ENCODE results near the gene COA1. TPM values are rescaled to one million over a fixed set of nuclear protein-coding genes. Genes with fewer than 3 reads are reported as not detected.

COA1 gene
- polyA plus RNA-seq, 3 donors = 25.6 to 57.8 (median 56.2) TPM

- no peaks in the 10 kb centered on the region for H3K4me1 ChIP-seq (ENCODE audit: control insufficient read depth in 1 of 2, insufficient read depth in 2 of 2, low read length in 2 of 2)
Observed at GRCh38 chr7:43656997-43657396, 72.3 kb downstream of the COA1 start.

DNA sequence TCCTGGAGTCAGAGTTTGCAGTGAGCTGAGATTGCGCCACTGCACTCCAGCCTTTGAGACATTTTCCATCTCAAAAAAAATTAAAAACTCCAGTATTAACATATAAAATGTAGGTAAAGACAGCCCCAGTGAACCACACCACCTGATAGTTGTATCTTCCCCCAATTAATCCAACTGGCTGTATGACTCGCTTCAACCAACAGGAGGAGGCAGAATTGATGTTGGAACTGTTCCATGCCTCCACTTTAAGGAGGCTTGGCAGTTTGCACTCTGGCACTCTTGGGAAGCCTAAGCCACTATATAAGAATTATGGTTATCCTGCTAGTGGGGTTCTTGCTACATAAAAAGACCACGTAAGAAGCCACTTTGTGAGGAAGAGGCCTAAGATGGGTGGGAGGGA, 73.7 kb downstream of the COA1 start:
- Histone ChIP-seq H3K4me1 (ENCODE audit: control insufficient read depth in 1 of 2, insufficient read depth in 2 of 2, low read length in 2 of 2) (peaks cover 10% of the 10 kb centered on the region in 2 donors), H3K79me2 (ENCODE audit: insufficient read depth, low read length) (peaks cover 26% of the 10 kb centered on the region), H3K4me2 (replicated peaks; ENCODE audit: extremely low read depth, low read length, poor library complexity, severe bottlenecking) (no peak overlapping the region), H3K36me3 (replicated peaks in 1 of 2; ENCODE audit: control insufficient read depth in 1 of 2, insufficient read depth in 2 of 2, low read length in 2 of 2) (peaks cover 6% of the 10 kb centered on the region in 2 donors), H3K9ac (ENCODE audit: insufficient read depth, low read length, poor library complexity, severe bottlenecking) (no peak overlapping the region), H2AFZ (ENCODE audit: insufficient read depth, low read depth, low read length, poor library complexity, severe bottlenecking) (no peak overlapping the region), H3K27ac (ENCODE audit: low read depth in 1 of 2, low read length in 2 of 2) (no peak overlapping the region), H3K9me3 (replicated peaks in 1 of 2; ENCODE audit: control insufficient read depth in 1 of 2, insufficient read depth in 1 of 2, low read length in 2 of 2) (no peaks in the 10 kb centered on the region), H3K4me3 (replicated peaks in 1 of 3; ENCODE audit: low read depth in 2 of 3, low read length in 3 of 3) (no peak overlapping the region), H3K27me3 (ENCODE audit: control insufficient read depth in 2 of 2, insufficient read depth in 2 of 2, low read length in 2 of 2) (no peaks in the 10 kb centered on the region), H4K20me1 (ENCODE audit: insufficient read depth, low read length) (peaks cover 18% of the 10 kb centered on the region)
- Mint-ChIP-seq H3K36me3 (peaks cover 29 to 43% of the 10 kb centered on the region in 2 donors), H3K4me3 (no peak overlapping the region), H3K9me3 (no peaks in the 10 kb centered on the region), H3K27me3 (ENCODE audit: low read depth in 3 of 3) (peaks cover 0 to 1% (median 0%) of the 10 kb centered on the region in 3 donors), H3K4me1 (peaks cover 36% of the 10 kb centered on the region), H3K27ac (no peak overlapping the region)
- WGBS (ENCODE audit: insufficient coverage) = 100% methylated on average over 1 of the region's 3 CpGs
- TF ChIP-seq, protein P1, sequence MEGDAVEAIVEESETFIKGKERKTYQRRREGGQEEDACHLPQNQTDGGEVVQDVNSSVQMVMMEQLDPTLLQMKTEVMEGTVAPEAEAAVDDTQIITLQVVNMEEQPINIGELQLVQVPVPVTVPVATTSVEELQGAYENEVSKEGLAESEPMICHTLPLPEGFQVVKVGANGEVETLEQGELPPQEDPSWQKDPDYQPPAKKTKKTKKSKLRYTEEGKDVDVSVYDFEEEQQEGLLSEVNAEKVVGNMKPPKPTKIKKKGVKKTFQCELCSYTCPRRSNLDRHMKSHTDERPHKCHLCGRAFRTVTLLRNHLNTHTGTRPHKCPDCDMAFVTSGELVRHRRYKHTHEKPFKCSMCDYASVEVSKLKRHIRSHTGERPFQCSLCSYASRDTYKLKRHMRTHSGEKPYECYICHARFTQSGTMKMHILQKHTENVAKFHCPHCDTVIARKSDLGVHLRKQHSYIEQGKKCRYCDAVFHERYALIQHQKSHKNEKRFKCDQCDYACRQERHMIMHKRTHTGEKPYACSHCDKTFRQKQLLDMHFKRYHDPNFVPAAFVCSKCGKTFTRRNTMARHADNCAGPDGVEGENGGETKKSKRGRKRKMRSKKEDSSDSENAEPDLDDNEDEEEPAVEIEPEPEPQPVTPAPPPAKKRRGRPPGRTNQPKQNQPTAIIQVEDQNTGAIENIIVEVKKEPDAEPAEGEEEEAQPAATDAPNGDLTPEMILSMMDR (IDR thresholded peaks at IDR 0.05) = no peak
- intact Hi-C loops (cut with micrococcal nuclease) = no loop called here
- DNase-seq = no peak

More at GRCh38 chr7:43656997-43657396, 72.3 kb downstream of the COA1 start:
- no peaks in the 10 kb centered on the region for H3K9me3 ChIP-seq (replicated peaks in 1 of 2; ENCODE audit: control insufficient read depth in 1 of 2, insufficient read depth in 1 of 2, low read length in 2 of 2)
- peaks cover 26% of the 10 kb centered on the region for H3K79me2 ChIP-seq (ENCODE audit: insufficient read depth, low read length)
- no peak overlapping the region for H3K4me2 ChIP-seq (replicated peaks; ENCODE audit: extremely low read depth, low read length, poor library complexity, severe bottlenecking)
- H3K4me1 Mint-ChIP-seq = peaks cover 23% of the 10 kb centered on the region
- peaks cover 10% of the 10 kb centered on the region for H4K20me1 ChIP-seq (ENCODE audit: insufficient read depth, low read length)
- no peak overlapping the region for H3K27ac ChIP-seq (ENCODE audit: low read depth in 1 of 2, low read length in 2 of 2)
- peaks cover 0 to 3% (median 0%) of the 10 kb centered on the region in 7 donors for H3K9me3 Mint-ChIP-seq
- H3K36me3 ChIP-seq (replicated peaks in 1 of 2; ENCODE audit: control insufficient read depth in 1 of 2, insufficient read depth in 2 of 2, low read length in 2 of 2) = peaks cover 6% of the 10 kb centered on the region in 2 donors
- no peak overlapping the region for H3K9ac ChIP-seq (ENCODE audit: insufficient read depth, low read length, poor library complexity, severe bottlenecking)
- H3K27me3 Mint-ChIP-seq (ENCODE audit: low read depth in 3 of 3) = peaks cover 0 to 2% (median 0%) of the 10 kb centered on the region in 3 donors
- H3K4me3 ChIP-seq (replicated peaks in 1 of 3; ENCODE audit: low read depth in 2 of 3, low read length in 3 of 3) = no peak overlapping the region
- TF ChIP-seq, protein P1 (IDR thresholded peaks at IDR 0.05) = no peak
- no CpG with 5 or more reads among the region's 2 CpGs for WGBS (ENCODE audit: insufficient coverage)
- no peaks in the 10 kb centered on the region for H3K27me3 ChIP-seq (ENCODE audit: control insufficient read depth in 2 of 2, insufficient read depth in 2 of 2, low read length in 2 of 2)
- H3K36me3 Mint-ChIP-seq = peaks cover 26 to 32% of the 10 kb centered on the region in 2 donors
- no peak overlapping the region for H3K27ac Mint-ChIP-seq
- intact Hi-C loops (cut with micrococcal nuclease) = no loop called here
- no peak for DNase-seq
- H2AFZ ChIP-seq (ENCODE audit: insufficient read depth, low read depth, low read length, poor library complexity, severe bottlenecking) = no peak overlapping the region
- H3K4me3 Mint-ChIP-seq = no peak overlapping the region
